ENCODE measurements around the gene LRMDA. TPM values are rescaled to one million over a fixed set of nuclear protein-coding genes. Genes with fewer than 3 reads are reported as not detected.

The LRMDA gene
- total RNA-seq, 1 experiment from 2014 or later: 0.10 TPM

- no peak for DNase-seq (ENCODE audit: low spot score)
These were observed 901.9 kb downstream of the LRMDA start for GRCh38 chr10:76333326-76333725.

GRCh38 chr10:76333796-76334195 lies 902.4 kb downstream of the LRMDA start:
- no peak for DNase-seq (ENCODE audit: low spot score)

GRCh38 chr10:76334255-76334654 lies 902.8 kb downstream of the LRMDA start:
- no peak for DNase-seq (ENCODE audit: low spot score)

- no peak for DNase-seq (ENCODE audit: low spot score)
These were observed 905.0 kb downstream of the LRMDA start for GRCh38 chr10:76336213-76336963.

GRCh38 chr10:76337641-76338040 lies 906.2 kb downstream of the LRMDA start:
- DNase-seq (ENCODE audit: low spot score): peak; percentile 56

GRCh38 chr10:76338187-76338586 lies 906.8 kb downstream of the LRMDA start:
- DNase-seq (ENCODE audit: low spot score): no peak

- no peak for DNase-seq (ENCODE audit: low spot score)
These were observed 910.3 kb downstream of the LRMDA start for GRCh38 chr10:76341740-76342139.

GRCh38 chr10:76342996-76343395 lies 911.6 kb downstream of the LRMDA start:
- DNase-seq (ENCODE audit: low spot score): no peak

GRCh38 chr10:76347832-76348231 lies 916.4 kb downstream of the LRMDA start:
- no peak for DNase-seq (ENCODE audit: low spot score)

- DNase-seq (ENCODE audit: low spot score): peak; percentile 19
These were observed 919.2 kb downstream of the LRMDA start for GRCh38 chr10:76350583-76350982.

- peak; percentile 80 for DNase-seq (ENCODE audit: low spot score)
These were observed 920.9 kb downstream of the LRMDA start for GRCh38 chr10:76352300-76352699.

- DNase-seq (ENCODE audit: low spot score): no peak
These were observed 921.9 kb downstream of the LRMDA start for GRCh38 chr10:76353237-76353851.

GRCh38 chr10:76354212-76354738 lies 922.9 kb downstream of the LRMDA start:
- no peak for DNase-seq (ENCODE audit: low spot score)

GRCh38 chr10:76354921-76355320 lies 923.5 kb downstream of the LRMDA start:
- no peak for DNase-seq (ENCODE audit: low spot score)

GRCh38 chr10:76356557-76356956 lies 925.1 kb downstream of the LRMDA start:
- no peak for DNase-seq (ENCODE audit: low spot score)

GRCh38 chr10:76357726-76358415 lies 926.4 kb downstream of the LRMDA start:
- no peak for DNase-seq (ENCODE audit: low spot score)

GRCh38 chr10:76358743-76359395 lies 927.4 kb downstream of the LRMDA start:
- no peak for DNase-seq (ENCODE audit: low spot score)

GRCh38 chr10:76375761-76376160 lies 944.3 kb downstream of the LRMDA start:
- DNase-seq (ENCODE audit: low spot score): no peak

- DNase-seq (ENCODE audit: low spot score): peak; percentile 67
These were observed 951.0 kb downstream of the LRMDA start for GRCh38 chr10:76382381-76382851.

GRCh38 chr10:76388321-76389023 lies 957.0 kb downstream of the LRMDA start:
- peak; percentile 54 for DNase-seq (ENCODE audit: low spot score)
